ENCODE data around the gene ZNF22. TPM values are rescaled to one million over a fixed set of nuclear protein-coding genes. Genes with fewer than 3 reads are reported as not detected.

The ZNF22 gene
- total RNA-seq, 1 donor, result 21.2 TPM

DNA sequence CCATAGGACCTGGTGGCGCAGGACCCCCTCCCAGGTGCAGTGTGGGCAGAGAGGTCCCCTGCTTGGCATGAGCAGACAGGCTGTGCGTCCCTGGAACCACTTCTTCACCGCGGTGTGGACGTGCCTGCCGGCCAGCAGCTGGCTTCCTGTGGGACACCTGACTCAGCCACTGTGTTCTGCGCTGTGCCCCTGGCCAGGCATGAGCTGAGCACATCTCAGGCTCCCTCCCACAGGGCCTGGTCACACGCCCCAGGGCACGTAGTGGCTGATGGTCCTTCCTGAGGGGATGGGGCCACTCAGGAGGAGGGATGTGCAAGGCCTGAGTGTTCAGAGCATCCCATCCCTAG is 18.6 kb upstream of the ZNF22 start:
- H3K4me3 ChIP-seq (ENCODE audit: low read depth, low read length), result no peak overlapping the region
- no peak for DNase-seq (ENCODE audit: low read depth)
- TF ChIP-seq CTCF (IDR thresholded peaks at IDR 0.05; ENCODE audit: insufficient read depth, low read depth, low read length), result no peak

DNA sequence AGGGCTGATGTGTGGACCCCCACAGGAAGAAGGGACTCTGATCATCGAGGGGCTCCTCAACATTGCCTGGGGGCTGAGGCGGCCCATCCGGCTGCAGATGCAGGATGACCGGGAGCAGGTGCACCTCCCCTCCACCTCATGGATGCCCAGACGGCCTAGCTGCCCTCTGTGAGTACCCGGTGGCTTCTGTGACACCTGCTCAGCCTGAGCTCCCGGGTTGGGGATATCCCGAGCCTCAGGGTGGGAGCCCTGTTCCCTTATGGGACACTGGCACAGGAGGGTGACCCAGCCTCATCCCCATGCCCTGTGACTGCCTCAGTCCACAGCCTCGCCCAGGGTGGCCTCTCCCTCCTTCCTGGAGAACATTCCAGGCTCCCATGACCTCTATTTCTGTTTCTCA is 18.2 kb upstream of the ZNF22 start:
- H3K4me3 ChIP-seq (ENCODE audit: low read depth, low read length), result no peak overlapping the region
- no peak for TF ChIP-seq CTCF (IDR thresholded peaks at IDR 0.05; ENCODE audit: insufficient read depth, low read depth, low read length)
- no peak for DNase-seq (ENCODE audit: low read depth)

DNA sequence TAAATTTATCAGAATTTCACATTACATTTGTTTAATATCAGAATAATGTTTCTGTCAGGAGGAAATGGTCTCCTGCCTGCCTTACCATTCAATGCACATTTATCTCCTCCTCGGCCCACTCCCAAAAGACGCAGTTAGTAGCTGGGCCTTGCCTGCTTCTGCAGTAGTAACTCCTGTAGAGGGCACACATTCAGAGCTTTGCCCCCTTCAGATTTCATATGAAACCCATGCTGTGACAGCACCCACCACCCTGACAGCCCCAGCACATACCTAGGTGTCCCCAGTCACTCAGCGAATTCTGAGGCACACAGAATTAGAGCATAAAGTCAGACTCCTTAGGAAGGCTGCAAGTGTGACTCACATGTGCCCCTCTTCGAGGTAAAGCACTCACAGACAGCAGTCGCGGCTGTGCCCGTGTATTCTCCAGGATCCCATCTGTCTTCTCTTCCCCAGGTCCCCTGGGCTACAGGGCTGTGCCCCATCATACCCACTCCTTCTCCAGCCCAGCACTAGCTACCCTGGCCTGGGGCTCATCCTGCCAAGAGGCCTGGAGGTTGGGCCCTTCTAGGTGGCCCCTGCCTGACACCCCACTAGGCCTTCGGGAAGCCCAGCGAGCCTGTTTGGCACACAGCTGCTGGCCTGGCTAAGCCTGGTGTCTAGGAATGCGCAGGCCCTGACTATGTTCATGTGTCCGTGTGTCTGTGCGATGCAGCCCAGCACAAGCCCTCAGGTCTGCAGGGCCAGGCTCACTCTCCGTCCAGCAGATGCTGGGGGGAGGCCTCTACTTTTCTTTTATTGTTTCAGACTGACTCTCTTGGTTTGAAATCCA is 17.4 kb upstream of the ZNF22 start:
- TF ChIP-seq CTCF (IDR thresholded peaks at IDR 0.05; ENCODE audit: insufficient read depth, low read depth, low read length), result no peak
- H3K4me3 ChIP-seq (ENCODE audit: low read depth, low read length), result no peak overlapping the region
- DNase-seq (ENCODE audit: low read depth), result no peak

- no peak for TF ChIP-seq CTCF (IDR thresholded peaks at IDR 0.05; ENCODE audit: insufficient read depth, low read depth, low read length)
- no peak for DNase-seq (ENCODE audit: low read depth)
- H3K4me3 ChIP-seq (ENCODE audit: low read depth, low read length), result no peak overlapping the region
Observed at GRCh38 chr10:44983895-44984278, 16.8 kb upstream of the ZNF22 start.

DNA sequence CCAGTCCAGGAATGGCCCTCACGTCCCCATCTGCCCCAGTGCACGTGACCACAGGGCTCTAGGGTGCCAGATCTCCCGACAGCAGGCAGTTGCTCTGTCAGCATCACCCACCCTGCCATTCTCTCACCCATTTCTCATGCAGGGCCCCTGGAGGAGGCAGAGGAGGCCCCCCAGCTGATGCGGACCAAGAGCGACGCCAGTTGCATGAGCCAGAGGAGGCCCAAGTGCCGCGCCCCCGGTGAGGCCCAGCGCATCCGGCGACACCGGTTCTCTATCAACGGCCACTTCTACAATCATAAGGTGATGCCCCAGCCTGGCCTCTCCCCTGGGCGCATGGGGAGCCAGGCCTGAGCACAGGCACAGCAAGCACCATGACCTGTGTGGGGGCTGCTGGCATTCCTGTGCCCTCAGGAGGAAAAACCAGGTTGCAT is 16.0 kb upstream of the ZNF22 start:
- TF ChIP-seq CTCF (IDR thresholded peaks at IDR 0.05; ENCODE audit: insufficient read depth, low read depth, low read length), result no peak
- H3K4me3 ChIP-seq (ENCODE audit: low read depth, low read length), result no peak overlapping the region
- DNase-seq (ENCODE audit: low read depth), result no peak

- no peak for DNase-seq (ENCODE audit: low read depth)
- H3K4me3 ChIP-seq (ENCODE audit: low read depth, low read length), result no peak overlapping the region
- TF ChIP-seq CTCF (IDR thresholded peaks at IDR 0.05; ENCODE audit: insufficient read depth, low read depth, low read length), result no peak
Observed at GRCh38 chr10:44985175-44985681, 15.5 kb upstream of the ZNF22 start.

DNA sequence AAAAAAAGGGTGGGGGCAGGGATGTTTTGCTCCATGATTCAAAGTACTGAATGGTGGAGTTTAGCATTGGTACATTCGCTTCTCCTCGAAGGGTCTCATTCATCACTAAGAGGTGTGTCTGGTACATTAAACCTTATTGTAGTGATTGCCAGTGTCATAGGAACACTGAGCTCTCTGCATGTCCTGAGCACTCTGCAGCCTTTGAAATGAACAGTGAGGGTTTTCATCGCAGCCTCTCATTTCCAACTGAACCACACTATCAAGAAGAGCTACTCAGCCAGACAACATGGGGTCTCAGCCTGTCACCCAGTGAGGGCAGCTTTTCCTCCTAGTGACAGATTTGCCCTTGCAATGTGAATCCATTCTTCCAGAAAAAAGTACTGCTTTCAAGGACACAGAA is 14.5 kb upstream of the ZNF22 start:
- TF ChIP-seq CTCF (IDR thresholded peaks at IDR 0.05; ENCODE audit: insufficient read depth, low read depth, low read length), result no peak
- DNase-seq (ENCODE audit: low read depth), result no peak

More for the DNA sequence above, 14.5 kb upstream of the ZNF22 start:
- H3K4me3 ChIP-seq (ENCODE audit: low read depth, low read length), result no peak overlapping the region
